ENCODE data around the gene NPEPL1.

Gene NPEPL1

DNA sequence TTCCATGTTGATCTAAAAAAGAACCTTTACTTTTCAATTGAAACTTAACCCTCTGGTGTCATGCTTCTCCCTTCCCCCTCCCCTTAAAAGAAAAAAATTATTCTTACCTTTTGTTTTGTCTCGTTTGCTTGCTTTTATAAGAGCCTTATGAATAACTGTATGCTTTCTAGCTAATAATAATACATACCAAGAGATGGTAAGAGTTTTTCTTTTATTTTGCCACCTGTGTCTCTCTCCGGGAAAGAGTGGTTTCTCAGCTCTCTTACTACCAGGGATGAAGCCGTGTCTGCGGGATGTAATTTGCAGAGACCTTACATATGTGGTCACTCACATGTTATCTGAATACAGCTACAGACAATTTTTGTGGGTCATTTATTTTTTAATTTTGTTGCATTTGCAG lies 33.8 kb upstream of the NPEPL1 start:
- DNase-seq (ENCODE audit: low read depth), result no peak

DNA sequence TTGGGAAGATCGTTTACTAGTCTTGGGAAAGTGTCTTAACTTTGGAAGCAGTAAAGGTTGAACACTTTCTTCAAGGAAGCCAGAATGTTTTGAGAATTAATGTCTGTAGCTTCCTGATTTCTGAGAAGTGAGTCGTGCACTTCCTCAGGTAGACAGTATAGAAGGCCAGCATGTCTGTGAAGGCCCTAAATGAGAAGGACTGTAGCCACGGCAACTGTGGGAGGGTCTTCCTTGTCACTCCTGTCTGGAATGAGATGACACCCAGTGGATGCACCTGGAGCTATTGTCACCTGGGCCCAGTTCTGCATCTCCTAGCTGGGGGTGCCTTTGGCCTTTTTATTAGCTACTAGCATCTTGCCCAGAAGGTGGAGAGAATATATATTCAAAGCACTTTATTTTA lies 32.8 kb upstream of the NPEPL1 start:
- DNase-seq (ENCODE audit: low read depth), result no peak

DNA sequence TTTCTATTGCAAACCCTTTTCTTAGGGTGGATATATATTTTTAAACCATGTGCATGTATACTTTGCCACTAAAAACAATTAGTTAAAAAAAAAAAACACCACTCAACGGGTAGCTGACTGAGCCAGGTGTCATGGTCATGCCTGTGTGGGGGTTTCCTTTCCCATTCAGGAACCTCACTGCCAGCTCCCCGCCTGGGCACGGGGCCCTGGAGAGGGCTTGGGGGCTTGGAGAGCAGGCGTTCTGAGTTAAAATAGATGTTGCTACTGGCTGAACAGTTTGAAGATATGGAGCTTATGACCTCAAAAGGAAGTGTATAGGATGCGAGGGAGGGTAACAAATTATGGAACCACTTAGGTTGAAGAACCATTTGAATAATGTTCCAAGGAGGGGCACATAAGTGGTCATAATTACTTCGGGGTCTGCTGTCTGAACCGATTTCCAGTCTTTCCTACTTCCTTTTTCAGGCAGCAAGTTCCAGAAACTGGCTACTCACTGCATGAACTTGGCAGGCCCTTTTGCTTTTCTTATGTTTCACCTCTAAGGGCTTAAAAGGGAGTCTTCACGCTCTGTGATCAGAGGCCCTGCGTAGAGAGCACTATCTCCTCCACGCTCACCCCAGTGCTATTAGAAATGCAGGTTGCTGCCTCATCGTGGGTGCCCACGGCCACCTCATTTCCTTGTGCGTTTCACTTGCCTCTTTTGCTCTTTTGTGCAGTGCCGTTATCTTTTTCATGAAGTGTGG lies 31.6 kb upstream of the NPEPL1 start:
- no peak for DNase-seq (ENCODE audit: low read depth)

DNA sequence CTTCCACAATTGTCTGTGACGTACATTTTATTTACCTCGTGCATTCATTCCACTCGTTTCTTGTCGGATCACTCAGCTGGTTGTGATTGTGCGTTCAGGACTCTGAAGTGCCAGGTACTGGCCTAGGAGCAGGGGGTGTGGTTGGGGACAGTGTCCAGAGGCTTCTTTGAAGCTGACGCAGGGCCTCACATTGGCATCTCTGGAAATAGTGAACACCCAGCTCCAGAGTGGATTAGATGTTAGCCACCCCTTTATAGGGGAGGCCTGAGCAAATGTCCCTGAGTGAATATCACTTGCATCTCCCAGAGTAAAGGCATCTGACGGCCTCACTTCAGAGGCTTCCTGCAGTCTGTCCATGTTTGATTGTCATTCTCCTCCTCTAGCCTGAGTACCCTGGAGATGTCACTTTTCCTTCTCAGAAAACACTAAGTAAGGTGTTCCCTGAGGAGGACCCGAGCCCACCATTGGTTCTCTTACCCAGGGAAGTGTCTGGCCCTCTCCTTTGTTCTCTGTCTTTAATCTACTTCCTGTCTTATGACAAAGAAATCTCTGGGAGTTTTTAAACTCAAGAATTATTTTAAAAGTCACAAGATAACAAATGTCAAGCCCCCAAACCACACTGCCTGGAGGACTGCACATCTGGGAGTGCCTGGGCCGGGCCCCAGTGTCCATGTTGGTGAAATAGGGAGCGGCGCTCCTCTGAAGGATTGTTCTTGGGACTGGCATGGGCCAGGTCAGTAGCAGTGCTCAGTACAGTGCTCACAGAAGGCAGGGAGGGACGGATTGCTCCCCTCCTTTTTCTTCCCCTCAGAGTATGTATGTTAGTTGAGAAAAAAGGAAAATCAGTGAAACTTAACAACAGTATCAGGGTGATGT lies 30.8 kb upstream of the NPEPL1 start:
- no peak for DNase-seq (ENCODE audit: low read depth)

DNA sequence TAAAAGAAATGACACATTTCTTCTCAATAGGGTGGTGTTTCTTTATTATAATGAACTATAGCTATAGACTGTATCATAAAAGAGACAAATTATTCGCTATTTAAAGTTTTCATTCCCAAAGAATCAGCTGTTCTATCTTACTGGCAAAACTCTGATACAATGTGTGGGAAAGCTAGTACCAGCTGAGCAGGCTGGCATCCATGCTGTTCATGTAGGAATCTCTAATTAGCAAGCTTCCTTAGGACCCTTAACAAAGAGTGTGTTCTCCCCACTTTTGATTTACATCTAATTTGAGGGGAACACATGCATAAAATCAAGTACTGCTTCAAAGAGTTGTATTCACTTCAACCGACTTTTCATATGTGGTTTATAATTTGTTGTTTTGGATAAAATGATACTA lies 28.3 kb upstream of the NPEPL1 start:
- DNase-seq (ENCODE audit: low read depth), result no peak

DNA sequence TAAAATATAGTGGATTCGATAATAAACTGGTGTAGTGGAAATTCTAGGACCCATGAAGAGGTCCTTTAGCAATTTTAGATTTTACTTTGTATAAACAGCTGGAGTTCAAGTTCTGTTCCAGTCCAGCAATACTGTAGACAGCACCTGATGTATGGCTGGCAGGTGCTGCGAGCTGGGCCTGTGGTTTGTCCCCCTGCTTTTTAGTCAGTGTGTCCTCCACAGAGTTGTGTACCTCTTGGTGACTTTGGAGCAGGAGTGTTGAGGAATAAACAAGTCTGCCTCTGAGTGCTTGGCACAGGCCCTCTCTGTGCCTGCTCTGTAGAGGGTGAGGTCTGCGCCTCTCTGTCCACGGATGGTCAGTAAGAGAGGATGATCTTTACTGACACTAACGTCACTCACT lies 27.7 kb upstream of the NPEPL1 start:
- no peak for DNase-seq (ENCODE audit: low read depth)

DNA sequence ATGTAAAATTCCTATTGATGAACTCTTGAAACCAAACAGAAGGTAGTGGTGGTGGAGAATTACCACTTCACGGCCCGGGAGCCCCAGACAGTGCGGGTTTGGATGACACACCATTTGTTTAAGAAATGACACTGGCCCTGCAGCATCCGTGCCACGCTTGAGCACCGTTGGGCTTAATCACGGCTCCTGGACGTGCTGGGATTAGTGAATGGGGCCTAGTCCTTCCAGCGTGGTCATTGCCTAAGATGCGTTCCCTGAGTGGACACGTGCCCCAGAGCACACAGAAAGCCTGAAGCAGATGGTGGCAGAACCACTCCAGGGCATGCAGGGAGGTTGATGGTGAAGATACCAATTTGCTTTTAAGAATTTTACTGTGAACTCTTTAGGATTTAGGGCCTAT lies 27.0 kb upstream of the NPEPL1 start:
- no peak for DNase-seq (ENCODE audit: low read depth)

DNA sequence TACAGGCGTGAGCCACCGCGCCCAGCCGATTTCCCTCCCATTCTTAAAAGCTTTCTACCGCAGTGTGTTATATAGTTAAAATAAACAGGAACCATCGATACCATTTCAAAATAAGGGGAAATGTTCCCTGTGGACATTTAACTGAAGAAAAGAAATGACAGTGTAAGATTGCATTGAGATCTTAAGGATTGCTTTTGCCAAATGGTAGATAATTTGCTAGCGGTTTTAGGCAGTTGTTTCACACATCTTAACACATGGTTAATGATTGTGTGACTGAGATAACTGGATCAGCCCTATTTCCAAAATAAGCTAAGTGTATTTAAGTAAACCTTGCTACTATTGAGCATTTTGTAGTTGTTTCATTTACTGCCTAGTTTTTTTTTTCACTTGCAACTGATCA lies 25.9 kb upstream of the NPEPL1 start:
- DNase-seq (ENCODE audit: low read depth), result no peak

DNA sequence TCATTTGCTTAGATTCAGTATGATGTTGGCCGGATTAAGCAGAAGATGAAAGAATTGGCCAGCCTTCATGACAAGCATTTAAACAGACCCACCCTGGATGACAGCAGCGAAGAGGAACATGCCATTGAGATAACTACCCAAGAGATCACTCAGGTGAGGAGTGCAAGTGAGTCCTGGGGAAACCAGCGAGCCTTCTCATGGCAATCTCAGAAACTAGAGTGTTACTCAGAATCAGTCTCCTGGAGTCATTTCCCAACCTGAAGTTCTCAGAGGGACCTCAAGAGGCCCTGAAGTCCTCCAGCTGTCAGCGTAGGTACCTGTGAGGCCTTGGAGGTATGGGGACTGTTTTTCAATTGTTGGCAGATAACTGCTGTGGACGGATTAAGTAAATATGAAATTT lies 24.6 kb upstream of the NPEPL1 start:
- no peak for DNase-seq (ENCODE audit: low read depth)

DNA sequence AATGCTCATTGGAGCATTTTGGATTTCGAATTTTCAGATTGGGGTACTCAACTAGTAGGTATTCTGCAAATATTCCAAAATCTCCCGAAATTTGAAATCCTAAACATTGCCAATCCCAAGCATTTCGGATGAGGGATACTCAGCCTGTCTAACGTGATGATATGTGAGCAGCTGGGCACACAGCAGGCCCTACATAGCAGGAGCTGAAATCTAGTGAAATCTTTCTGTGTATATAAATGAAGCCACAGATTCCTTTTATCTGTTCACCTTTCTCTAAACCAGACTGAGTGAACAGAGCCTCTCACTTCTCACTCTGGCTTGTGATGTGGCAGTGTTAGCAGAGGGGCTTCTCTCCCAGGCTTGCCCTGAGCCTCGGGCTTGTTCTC lies 23.7 kb upstream of the NPEPL1 start:
- DNase-seq (ENCODE audit: low read depth), result no peak

DNA sequence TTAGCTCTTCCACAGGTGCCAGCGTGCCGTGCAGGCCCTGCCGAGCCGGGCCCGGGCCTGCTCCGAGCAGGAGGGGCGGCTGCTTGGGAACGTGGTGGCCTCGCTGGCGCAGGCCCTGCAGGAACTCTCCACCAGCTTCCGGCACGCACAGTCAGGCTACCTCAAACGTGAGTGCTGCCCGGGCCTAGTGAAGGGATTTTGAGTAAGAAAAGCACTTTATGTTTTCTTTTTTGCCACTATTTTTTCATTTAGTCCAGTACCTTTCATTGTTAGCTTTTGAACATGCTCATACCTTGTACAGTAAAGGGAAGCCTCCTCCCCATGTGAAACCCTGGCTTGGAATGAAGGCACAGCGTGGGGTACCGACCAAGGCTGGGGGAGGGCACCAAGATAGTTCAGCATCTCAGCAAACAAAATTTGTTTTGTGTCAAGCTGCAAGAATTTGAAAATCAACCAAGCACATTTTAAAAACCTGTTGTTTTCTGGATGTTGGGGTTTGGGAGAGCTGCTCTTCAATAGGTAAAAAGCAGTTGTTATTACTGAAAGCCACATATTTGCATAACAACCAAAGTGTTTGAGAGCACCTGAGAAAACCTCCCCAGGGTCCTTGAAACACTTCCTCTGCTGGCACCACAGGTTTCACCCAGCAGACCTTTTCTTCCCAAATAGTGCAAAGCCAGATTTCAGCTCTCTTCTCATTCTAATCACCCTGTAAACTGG lies 23.2 kb upstream of the NPEPL1 start:
- no peak for DNase-seq (ENCODE audit: low read depth)

DNA sequence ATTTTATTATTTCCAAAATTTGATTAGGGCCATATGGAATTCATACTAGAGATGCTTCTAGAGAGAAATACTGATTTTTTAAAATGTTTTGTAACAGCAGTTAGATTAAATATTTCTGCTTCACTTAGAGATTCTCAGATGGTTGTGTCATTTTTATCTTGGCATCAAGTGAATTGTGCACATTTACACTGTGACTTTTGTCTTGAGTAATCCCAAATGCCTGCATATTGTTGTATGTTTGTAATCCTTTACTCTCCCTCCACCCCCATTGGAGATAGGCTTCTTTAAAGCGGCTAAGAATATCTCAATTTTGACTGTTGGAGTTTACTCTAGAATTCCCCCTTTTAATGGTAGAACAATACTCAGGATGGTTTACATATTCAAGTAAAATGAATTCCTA lies 22.5 kb upstream of the NPEPL1 start:
- no peak for DNase-seq (ENCODE audit: low read depth)

DNA sequence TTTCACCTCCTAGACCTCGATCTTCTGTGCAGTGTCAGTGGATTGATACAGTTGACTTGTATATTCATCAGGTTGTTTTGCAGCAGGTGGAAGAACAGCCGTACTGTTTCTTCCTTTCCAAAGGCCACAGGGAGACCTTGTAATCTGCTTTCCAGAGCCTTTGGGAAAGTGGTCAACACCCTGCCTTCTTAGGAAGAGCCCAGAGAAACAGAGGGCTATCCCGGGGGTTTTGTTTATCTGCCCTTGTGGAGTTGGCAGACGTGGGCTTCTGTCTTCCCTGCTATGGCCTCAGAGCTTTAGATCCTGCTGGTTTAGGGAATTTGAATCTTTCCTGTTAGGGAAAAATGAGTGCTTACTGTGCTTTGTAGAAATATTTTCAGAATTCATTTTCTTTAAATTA lies 21.9 kb upstream of the NPEPL1 start:
- DNase-seq (ENCODE audit: low read depth), result no peak

DNA sequence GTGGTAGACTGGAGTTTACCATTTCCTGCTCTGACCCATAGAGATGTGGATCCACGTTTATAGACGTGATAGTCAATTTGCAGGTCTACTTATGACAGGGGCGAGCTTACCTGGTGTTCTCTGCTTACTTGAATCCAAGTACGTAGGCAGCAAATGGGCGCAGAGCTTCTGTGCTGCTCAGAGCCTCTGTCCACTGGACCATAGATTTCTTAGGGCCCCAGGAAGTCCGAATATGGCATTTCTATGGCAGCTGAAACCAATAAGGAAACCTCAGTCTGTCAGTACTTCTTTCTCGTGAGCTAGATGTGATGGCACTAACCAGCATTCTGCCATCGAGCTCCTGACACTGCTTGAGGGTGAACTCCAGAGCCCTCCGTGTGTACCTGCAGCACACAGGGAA lies 19.5 kb upstream of the NPEPL1 start:
- no peak for DNase-seq (ENCODE audit: low read depth)

DNA sequence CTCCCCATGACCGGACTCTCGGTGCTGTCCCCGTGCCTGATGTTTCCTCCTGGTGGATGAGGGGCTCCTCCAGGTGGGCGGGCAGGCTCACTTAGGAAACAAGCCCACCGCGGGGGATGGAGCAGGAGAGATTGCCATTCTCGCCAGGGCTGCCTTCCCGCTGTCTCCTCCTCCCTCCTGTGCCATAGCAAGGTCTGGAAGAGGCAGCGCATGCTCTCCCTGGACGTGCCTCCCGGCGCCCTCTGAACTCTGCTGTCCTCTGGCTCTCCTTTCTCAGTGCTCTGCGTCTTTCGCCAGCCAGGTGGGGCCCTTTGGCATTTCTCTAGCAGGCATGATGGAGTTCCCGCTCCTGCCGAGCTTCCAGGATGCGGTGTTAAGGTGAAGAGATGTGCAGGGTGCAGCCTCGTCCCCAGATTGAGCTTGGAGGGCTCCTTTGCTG lies 17.4 kb upstream of the NPEPL1 start:
- no peak for DNase-seq (ENCODE audit: low read depth)

DNA sequence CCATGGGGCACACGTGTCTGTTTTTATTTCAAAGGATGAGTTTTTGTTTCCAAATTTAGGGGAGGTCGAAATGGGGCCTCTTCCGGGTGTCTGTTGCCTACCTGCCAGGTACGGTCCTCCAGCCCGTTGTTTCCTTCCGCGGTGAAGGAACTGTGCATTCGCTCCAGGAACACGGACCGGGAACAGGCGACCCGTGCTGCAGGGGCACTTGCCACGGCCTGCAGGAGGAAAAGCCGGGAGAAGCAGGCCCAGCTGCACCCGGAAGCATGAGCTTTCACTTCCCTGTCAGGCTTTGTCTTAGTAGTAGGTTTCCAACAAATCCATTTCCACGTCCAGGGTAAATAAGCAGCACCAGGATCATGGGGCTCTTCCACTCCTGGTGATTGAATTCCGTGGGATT lies 17.0 kb upstream of the NPEPL1 start:
- DNase-seq (ENCODE audit: low read depth), result no peak

DNA sequence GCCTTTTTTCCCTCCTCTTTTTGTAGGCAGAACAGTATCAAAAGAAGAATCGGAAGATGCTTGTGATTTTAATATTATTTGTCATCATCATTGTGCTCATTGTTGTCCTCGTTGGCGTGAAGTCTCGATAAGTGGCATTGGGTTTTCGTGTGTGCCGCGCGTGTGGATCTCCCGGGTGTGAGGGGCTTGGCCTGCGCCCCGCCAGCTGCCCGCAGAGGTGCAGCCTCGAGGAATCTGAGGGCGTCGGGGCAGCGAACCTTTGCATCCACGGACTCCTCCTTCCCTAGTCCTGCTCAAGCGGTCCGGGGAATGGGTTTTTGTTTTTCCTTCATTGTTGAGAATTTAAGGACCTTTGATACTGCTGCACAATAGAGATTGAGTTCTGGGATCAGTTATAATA lies 16.4 kb upstream of the NPEPL1 start:
- no peak for DNase-seq (ENCODE audit: low read depth)

DNA sequence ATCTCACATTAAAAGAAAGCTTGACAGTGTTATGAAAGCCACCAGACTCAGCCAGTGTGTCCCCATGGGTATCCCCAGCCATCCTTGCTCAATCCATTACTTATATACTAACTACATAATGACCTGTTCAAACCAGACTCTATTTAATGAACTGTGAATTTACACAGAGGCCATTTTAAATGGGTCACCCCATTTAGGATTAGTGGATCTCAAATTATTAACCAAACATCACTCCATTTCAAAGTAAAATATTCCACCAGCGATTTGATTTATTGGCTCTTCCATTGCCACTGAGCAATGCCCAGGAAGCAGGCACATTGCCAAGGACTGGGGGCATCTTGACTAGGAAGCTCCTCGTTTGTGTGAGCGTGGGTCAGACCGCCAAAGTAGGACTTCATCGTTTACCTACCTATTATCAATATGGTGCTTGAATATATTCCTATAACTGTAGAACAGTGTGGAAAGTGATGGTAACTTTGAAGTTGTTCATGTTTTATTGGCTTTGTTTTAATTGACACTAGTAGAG lies 15.5 kb upstream of the NPEPL1 start:
- no peak for DNase-seq (ENCODE audit: low read depth)

DNA sequence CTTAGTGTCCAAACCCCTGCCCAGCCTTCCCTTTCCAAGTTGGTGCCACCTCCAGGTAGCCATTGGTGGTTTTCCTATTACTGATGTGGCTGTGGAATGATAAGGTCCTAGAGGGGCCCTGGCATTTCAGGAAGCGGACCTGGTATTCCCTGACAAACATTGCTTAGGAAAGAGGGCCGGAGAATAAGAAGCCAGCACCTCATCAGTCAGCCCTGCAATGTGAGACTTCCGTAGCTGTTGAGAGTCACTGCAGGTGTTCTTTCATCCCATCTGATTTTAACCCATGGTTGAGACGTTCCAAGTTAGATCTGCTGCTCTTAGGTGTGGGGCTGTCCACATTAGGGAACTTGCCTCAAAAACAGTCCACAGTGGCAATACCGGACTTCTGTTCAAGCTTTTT lies 14.8 kb upstream of the NPEPL1 start:
- no peak for DNase-seq (ENCODE audit: low read depth)

DNA sequence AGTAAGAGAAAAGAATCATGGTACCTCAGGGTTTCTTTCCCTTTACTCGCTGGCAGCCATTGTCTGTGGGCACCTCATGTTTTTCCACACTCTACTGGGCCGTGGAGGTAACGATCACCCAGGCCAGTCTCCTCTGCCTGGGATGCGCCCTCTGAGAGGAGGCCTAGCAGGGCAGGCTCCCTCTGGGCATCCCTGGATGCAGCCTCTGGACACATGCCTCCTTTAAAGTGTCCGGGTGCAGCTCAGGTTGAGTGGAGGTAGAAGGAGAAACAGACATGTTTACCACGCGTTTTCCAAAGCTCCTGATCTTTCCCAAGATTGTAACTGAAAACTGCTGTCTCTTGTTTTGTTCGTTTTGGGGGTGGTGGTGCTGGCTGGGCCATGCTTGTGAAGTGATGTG lies 13.8 kb upstream of the NPEPL1 start:
- no peak for DNase-seq (ENCODE audit: low read depth)

DNA sequence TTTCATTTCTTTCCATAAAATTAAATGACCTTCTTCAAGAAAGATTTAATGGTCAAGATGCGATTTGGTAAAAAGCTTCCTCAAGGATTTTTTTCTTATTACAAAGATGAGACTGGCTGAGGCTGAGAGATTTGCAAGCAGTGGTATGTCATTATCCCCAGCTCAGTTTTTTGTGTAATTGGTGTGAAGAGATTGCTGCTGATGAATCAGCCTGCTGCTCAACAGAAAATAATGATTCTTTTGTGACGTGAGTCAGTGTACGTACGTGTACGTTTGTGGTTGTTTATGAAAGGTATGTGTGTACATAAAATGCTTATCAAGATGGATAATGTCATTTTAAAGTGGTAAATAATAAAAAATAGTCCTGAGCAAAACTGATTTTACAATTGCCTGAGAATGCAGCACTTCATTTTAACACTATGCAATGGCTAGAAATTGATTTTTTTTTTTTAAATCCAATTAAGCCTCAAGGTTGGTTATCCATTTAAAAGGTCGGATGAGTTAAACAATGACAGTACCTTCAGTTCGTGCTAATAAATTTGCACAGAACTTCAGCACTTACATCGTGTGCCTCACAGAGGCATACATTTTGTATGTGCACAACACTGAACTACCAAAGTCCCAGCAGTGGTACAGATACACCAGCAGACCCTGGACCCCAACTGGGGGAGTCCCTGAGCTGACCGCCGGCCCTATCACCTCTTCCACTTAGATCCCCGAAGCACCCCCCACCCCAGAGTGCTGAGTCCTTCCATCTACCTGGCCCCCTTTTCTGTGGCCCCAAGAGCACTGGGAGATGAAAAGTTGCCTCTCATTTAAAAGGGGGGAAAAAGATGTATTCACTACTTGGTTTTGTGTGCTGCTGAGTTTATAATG lies 9.7 kb upstream of the NPEPL1 start:
- DNase-seq (ENCODE audit: low read depth), result no peak

DNA sequence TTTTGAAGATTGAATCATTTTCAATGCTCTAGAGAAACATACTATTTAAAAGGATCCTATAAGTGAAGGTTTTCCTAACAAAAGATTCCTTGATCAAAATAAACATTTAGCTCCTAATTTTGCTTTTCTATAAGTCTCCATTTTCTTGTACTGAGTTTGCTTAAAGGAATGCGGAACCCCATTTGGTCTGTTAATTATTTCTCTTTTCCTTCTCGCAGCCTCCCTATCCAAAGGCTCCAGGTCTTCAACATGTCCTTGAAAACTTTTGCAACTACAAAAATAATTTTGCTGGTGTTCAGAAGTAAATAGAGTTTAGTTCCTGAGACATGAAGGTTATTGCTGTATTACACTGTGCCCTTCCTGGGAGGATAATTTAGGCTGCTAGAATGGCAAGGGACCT lies 8.3 kb upstream of the NPEPL1 start:
- no peak for DNase-seq (ENCODE audit: low read depth)

Data from stimulated activated CD8-positive, alpha-beta memory T cell treated with anti-CD3 and anti-CD28 coated beads, Interleukin-15, amount 100 ng/mL, for 24 hours (primary cell).